K562 (cell line): Measurements from ENCODE around the gene MTA1. TPM values are rescaled to one million over a fixed set of nuclear protein-coding genes. Genes with fewer than 3 reads are reported as not detected.

Experiments used
- BCOR ChIP-seq: fragments of 450-650 bp; IDR thresholded peaks from 2 replicates; pipeline ENCODE4 v1.6.1; 2016
- CCNT2 ChIP-seq: IDR thresholded peaks from 2 replicates; pipeline ENCODE4 v1.6.1; 2011; ENCODE audit warnings: borderline replicate concordance, low read depth, mild to moderate bottlenecking, moderate library complexity, mixed read lengths, low read length; ENCODE audit not compliant: insufficient read length; ENCODE audit errors: extremely low read depth
- E2F4 ChIP-seq: sonication (generic); formaldehyde crosslinking; IDR thresholded peaks from 2 replicates; pipeline ENCODE4 v1.8.0; 2022; ENCODE audit warnings: mild to moderate bottlenecking, low read depth, missing genetic modification reagents
- E4F1 ChIP-seq: fragments of 250-450 bp; sonication (Bioruptor Pico); IDR thresholded peaks from 2 replicates; pipeline ENCODE4 v1.5.0; 2021; ENCODE audit warnings: mild to moderate bottlenecking, borderline replicate concordance
- ELF2 ChIP-seq: fragments of 250-450 bp; sonication (Bioruptor Pico); IDR thresholded peaks from 2 replicates; pipeline ENCODE4 v1.5.0; 2021; ENCODE audit warnings: mild to moderate bottlenecking
- NEUROD1 ChIP-seq: fragments of 150-350 bp; IDR thresholded peaks from 2 replicates; pipeline ENCODE4 v1.6.1; 2014; ENCODE audit warnings: borderline replicate concordance, low read length, low read depth; ENCODE audit not compliant: partially characterized antibody
- NR3C1 ChIP-seq: sonication (generic); formaldehyde crosslinking; IDR thresholded peaks from 2 replicates; pipeline ENCODE4 v1.8.1; 2022; ENCODE audit warnings: missing genetic modification reagents
- NRF1 ChIP-seq, 2 experiments: fragments of 450-650 bp; IDR thresholded peaks in 1 of 2; conservative IDR thresholded peaks in 1 of 2; 2 replicates each; pipeline ENCODE4 v1.6.1; 2014; ENCODE audit warnings: mild to moderate bottlenecking in 2 of 2
- ZNF324 ChIP-seq: fragments of 250-450 bp; sonication (Bioruptor Pico); IDR thresholded peaks from 2 replicates; pipeline ENCODE4 v1.4.0; 2020; ENCODE audit warnings: mild to moderate bottlenecking
- polyA plus RNA-seq, 8 experiments: library from polyadenylated mRNA; depleted of rRNA in 4 of 8; stranded (reverse) in 5 of 8; unstranded in 3 of 8; fragments of >200 nt; fragmentation: Nextera tagmentation in 2 of 8; fragmentation: Illumina TruSeq in 1 of 8; extraction: Ambion mirVana in 2 of 8; extraction: Trizol in 1 of 8; gene quantifications; 2 replicates each; pipeline versions ENCODE4 v1.2.1 to v1.2.3, GENCODE V29; 2011 to 2014; ENCODE audit warnings: inconsistent platforms in 1 of 8, missing spikeins in 1 of 8
- total RNA-seq, 7 experiments: library from RNA; depleted of rRNA in 6 of 7; stranded (reverse); fragments of >200 nt in 6 of 7; fragmentation: Illumina TruSeq in 2 of 7; extraction: Trizol in 2 of 7; gene quantifications; 2 replicates each; pipeline versions ENCODE4 v1.2.1 to v1.2.3, GENCODE V29; 2011 to 2021; ENCODE audit warnings: low replicate concordance in 1 of 7
- TF ChIP-seq, protein P1 (sequence below): fragments of 200-800 bp; sonication (Bioruptor generic); IDR thresholded peaks from 2 replicates; pipeline ENCODE4 v1.6.1; 2016; ENCODE audit warnings: missing genetic modification characterization, missing compliant biosample characterization
- TF ChIP-seq, protein P2 (sequence below): fragments of 250-450 bp; sonication (Bioruptor Pico); IDR thresholded peaks from 2 replicates; pipeline ENCODE4 v1.4.0; 2020; ENCODE audit warnings: mild to moderate bottlenecking
- TF ChIP-seq, protein P3 (sequence below): sonication (generic); formaldehyde crosslinking; IDR thresholded peaks from 2 replicates; pipeline ENCODE4 v1.8.1; 2023; ENCODE audit warnings: mild to moderate bottlenecking, missing genetic modification reagents
- TF ChIP-seq, protein P4 (sequence below): fragments of 250-450 bp; sonication (Bioruptor Pico); IDR thresholded peaks from 2 replicates; pipeline ENCODE4 v1.8.0; 2021; ENCODE audit warnings: moderate library complexity, mild to moderate bottlenecking, inconsistent platforms

MTA1 gene
- total and polyA plus RNA-seq, 9 of the 15 experiments (the other 6 are each of a cell fraction or from before 2014, with no cell fraction given), result 0.13 to 118 (median 32.3) TPM

DNA sequence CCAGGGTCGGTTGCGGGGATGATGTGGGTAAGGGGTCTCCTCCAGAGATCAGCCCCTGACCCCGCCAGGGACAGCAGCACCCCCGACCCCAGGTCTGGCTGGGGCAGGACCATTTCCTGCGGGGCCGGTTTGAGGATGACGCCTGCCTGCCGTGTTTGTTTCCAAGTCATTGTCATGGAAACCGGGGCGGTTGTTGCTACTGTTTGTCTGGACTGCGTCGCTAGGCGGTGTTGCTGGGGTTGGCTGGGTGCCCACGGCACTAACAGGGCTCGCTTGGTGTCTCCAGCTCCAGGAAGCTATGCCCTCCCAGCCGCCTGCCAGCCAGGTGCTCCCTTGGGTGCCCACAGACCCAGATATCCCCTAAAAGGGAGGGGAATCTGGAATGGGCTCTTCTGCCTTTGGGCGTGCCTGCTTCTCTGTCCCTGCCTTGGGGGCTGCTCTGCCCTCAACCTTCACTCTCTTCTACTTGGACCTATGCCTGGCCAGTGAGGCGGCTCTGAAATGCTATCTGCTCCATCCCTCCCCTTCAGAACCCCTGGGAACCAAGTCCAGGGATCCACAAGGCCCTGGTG, 62.3 kb downstream of the MTA1 start (continued):
- TF ChIP-seq, protein P1, sequence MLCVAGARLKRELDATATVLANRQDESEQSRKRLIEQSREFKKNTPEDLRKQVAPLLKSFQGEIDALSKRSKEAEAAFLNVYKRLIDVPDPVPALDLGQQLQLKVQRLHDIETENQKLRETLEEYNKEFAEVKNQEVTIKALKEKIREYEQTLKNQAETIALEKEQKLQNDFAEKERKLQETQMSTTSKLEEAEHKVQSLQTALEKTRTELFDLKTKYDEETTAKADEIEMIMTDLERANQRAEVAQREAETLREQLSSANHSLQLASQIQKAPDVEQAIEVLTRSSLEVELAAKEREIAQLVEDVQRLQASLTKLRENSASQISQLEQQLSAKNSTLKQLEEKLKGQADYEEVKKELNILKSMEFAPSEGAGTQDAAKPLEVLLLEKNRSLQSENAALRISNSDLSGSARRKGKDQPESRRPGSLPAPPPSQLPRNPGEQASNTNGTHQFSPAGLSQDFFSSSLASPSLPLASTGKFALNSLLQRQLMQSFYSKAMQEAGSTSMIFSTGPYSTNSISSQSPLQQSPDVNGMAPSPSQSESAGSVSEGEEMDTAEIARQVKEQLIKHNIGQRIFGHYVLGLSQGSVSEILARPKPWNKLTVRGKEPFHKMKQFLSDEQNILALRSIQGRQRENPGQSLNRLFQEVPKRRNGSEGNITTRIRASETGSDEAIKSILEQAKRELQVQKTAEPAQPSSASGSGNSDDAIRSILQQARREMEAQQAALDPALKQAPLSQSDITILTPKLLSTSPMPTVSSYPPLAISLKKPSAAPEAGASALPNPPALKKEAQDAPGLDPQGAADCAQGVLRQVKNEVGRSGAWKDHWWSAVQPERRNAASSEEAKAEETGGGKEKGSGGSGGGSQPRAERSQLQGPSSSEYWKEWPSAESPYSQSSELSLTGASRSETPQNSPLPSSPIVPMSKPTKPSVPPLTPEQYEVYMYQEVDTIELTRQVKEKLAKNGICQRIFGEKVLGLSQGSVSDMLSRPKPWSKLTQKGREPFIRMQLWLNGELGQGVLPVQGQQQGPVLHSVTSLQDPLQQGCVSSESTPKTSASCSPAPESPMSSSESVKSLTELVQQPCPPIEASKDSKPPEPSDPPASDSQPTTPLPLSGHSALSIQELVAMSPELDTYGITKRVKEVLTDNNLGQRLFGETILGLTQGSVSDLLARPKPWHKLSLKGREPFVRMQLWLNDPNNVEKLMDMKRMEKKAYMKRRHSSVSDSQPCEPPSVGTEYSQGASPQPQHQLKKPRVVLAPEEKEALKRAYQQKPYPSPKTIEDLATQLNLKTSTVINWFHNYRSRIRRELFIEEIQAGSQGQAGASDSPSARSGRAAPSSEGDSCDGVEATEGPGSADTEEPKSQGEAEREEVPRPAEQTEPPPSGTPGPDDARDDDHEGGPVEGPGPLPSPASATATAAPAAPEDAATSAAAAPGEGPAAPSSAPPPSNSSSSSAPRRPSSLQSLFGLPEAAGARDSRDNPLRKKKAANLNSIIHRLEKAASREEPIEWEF (CRISPR knock-in tag), result no peak
- TF ChIP-seq NR3C1 (CRISPR knock-in tag), result no peak
- no peak for TF ChIP-seq ELF2 (CRISPR knock-in tag)
- TF ChIP-seq, protein P2, sequence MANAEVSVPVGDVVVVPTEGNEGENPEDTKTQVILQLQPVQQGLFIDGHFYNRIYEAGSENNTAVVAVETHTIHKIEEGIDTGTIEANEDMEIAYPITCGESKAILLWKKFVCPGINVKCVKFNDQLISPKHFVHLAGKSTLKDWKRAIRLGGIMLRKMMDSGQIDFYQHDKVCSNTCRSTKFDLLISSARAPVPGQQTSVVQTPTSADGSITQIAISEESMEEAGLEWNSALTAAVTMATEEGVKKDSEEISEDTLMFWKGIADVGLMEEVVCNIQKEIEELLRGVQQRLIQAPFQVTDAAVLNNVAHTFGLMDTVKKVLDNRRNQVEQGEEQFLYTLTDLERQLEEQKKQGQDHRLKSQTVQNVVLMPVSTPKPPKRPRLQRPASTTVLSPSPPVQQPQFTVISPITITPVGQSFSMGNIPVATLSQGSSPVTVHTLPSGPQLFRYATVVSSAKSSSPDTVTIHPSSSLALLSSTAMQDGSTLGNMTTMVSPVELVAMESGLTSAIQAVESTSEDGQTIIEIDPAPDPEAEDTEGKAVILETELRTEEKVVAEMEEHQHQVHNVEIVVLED (CRISPR knock-in tag), result no peak
- TF ChIP-seq, protein P3, sequence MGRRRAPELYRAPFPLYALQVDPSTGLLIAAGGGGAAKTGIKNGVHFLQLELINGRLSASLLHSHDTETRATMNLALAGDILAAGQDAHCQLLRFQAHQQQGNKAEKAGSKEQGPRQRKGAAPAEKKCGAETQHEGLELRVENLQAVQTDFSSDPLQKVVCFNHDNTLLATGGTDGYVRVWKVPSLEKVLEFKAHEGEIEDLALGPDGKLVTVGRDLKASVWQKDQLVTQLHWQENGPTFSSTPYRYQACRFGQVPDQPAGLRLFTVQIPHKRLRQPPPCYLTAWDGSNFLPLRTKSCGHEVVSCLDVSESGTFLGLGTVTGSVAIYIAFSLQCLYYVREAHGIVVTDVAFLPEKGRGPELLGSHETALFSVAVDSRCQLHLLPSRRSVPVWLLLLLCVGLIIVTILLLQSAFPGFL (CRISPR knock-in tag), result no peak
- TF ChIP-seq BCOR, result no peak
- no peak for TF ChIP-seq E2F4
- TF ChIP-seq, protein P4, sequence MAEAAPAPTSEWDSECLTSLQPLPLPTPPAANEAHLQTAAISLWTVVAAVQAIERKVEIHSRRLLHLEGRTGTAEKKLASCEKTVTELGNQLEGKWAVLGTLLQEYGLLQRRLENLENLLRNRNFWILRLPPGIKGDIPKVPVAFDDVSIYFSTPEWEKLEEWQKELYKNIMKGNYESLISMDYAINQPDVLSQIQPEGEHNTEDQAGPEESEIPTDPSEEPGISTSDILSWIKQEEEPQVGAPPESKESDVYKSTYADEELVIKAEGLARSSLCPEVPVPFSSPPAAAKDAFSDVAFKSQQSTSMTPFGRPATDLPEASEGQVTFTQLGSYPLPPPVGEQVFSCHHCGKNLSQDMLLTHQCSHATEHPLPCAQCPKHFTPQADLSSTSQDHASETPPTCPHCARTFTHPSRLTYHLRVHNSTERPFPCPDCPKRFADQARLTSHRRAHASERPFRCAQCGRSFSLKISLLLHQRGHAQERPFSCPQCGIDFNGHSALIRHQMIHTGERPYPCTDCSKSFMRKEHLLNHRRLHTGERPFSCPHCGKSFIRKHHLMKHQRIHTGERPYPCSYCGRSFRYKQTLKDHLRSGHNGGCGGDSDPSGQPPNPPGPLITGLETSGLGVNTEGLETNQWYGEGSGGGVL, result no peak
- peak; percentile 82 for TF ChIP-seq NEUROD1
- TF ChIP-seq ZNF324 (CRISPR knock-in tag), result no peak
- TF ChIP-seq CCNT2, result peak; percentile 18
- TF ChIP-seq NRF1 (conservative IDR thresholded peaks at IDR 0.05 in 1 of 2, IDR thresholded peaks at IDR 0.05 in 1 of 2), result 0 out of 4 replicates have a peak, but pooled peaks of 1 of the 2 experiments have one; percentile 14
- TF ChIP-seq E4F1 (CRISPR knock-in tag), result no peak
